ENCODE data around the gene AHSG. TPM values are rescaled to one million over a fixed set of nuclear protein-coding genes. Genes with fewer than 3 reads are reported as not detected.

AHSG gene
- total RNA-seq, 1 experiment from 2014 or later: not detected

GRCh38 chr3:186618318-186618938, 5.6 kb downstream of the AHSG start:
- BruUV-seq (replicated peaks): no TSS peak
- H3K27me3 Mint-ChIP-seq (ENCODE audit: insufficient read depth, unreplicated experiment): no peaks in the 10 kb centered on the region
- ChIA-PET CTCF (interaction anchor here (0.5 to 5.6 kb wide), 14 partner anchors 12 to 635 kb away, joined by 3 to 61 read pairs (median 10); partner anchors contain the start of genes DNAJB11, FETUB and TBCCD1), POLR2A (interaction anchor here (0.7 to 6.9 kb wide), 5 partner anchors 8 to 215 kb away, joined by 3 to 182 read pairs (median 3); partner anchors contain the start of genes DNAJB11 and EIF4A2)
- DNase-seq (ENCODE audit: unreplicated experiment): no peak
- no peaks in the 10 kb centered on the region for H3K36me3 Mint-ChIP-seq (ENCODE audit: insufficient read depth, unreplicated experiment)
- H3K4me3 Mint-ChIP-seq (ENCODE audit: unreplicated experiment): no peak overlapping the region
- H3K27ac Mint-ChIP-seq (ENCODE audit: low read depth, unreplicated experiment): no peak overlapping the region
- peaks cover 25% of the 10 kb centered on the region for H3K4me1 Mint-ChIP-seq (ENCODE audit: insufficient read depth, unreplicated experiment)
- no peaks in the 10 kb centered on the region for H3K9me3 Mint-ChIP-seq (ENCODE audit: unreplicated experiment)
- intact Hi-C loops (cut with micrococcal nuclease): no loop called here
- no peak for TF ChIP-seq CTCF (IDR thresholded peaks at IDR 0.05; ENCODE audit: unreplicated experiment)

- Mint-ChIP-seq H3K27me3 (ENCODE audit: insufficient read depth, unreplicated experiment) (no peaks in the 10 kb centered on the region), H3K9me3 (ENCODE audit: unreplicated experiment) (no peaks in the 10 kb centered on the region), H3K36me3 (ENCODE audit: insufficient read depth, unreplicated experiment) (no peaks in the 10 kb centered on the region), H3K4me3 (ENCODE audit: unreplicated experiment) (no peak overlapping the region), H3K4me1 (ENCODE audit: insufficient read depth, unreplicated experiment) (peaks cover 23% of the 10 kb centered on the region), H3K27ac (ENCODE audit: low read depth, unreplicated experiment) (no peak overlapping the region)
- no peak for TF ChIP-seq CTCF (IDR thresholded peaks at IDR 0.05; ENCODE audit: unreplicated experiment)
- no peak for DNase-seq (ENCODE audit: unreplicated experiment)
- intact Hi-C loops (cut with micrococcal nuclease): no loop called here
- ChIA-PET CTCF (no interaction called here), POLR2A (interaction anchor here (0.6 kb wide), 1 partner anchor 51 kb away, joined by 3 read pairs; no protein-coding TSS in a partner anchor)
- BruUV-seq (replicated peaks): no TSS peak
Observed at GRCh38 chr3:186619787-186620212, 6.9 kb downstream of the AHSG start.

GRCh38 chr3:186620213-186621092, 7.6 kb downstream of the AHSG start:
- Mint-ChIP-seq H3K4me1 (ENCODE audit: insufficient read depth, unreplicated experiment) (peaks cover 19% of the 10 kb centered on the region), H3K9me3 (ENCODE audit: unreplicated experiment) (no peaks in the 10 kb centered on the region), H3K27me3 (ENCODE audit: insufficient read depth, unreplicated experiment) (no peaks in the 10 kb centered on the region), H3K36me3 (ENCODE audit: insufficient read depth, unreplicated experiment) (no peaks in the 10 kb centered on the region), H3K27ac (ENCODE audit: low read depth, unreplicated experiment) (no peak overlapping the region), H3K4me3 (ENCODE audit: unreplicated experiment) (no peak overlapping the region)
- ChIA-PET POLR2A (interaction anchor here (0.6 to 1.3 kb wide), 2 partner anchors 13 to 51 kb away, joined by 3 read pairs; no protein-coding TSS in a partner anchor), CTCF (interaction anchor here (0.6 kb wide), 2 partner anchors 19 to 607 kb away, joined by 3 to 4 read pairs; no protein-coding TSS in a partner anchor)
- TF ChIP-seq CTCF (IDR thresholded peaks at IDR 0.05; ENCODE audit: unreplicated experiment): no peak
- BruUV-seq (replicated peaks): no TSS peak
- DNase-seq (ENCODE audit: unreplicated experiment): no peak
- intact Hi-C loops (cut with micrococcal nuclease): no loop called here

Measured in MCF 10A (cell line).